NK-92 (cell line): ENCODE results near the gene ARHGAP8.
"Not testable (repeated sequence)": the region's sequence is repeated elsewhere in the genome, so short reads cannot be mapped to it uniquely, and the experiment has no call there.

ENCODE experiments used
- DNase-seq: peaks from one replicate; lab custom pipeline; 2025; ENCODE audit not compliant: unreplicated experiment; lab: John Stamatoyannopoulos, UW

The ARHGAP8 gene

GRCh38 chr22:44765571-44766285 is 13.4 kb downstream of the ARHGAP8 start:
- no peak for DNase-seq

GRCh38 chr22:44773082-44773481 is 20.7 kb downstream of the ARHGAP8 start:
- no peak for DNase-seq

GRCh38 chr22:44775862-44776261 is 23.5 kb downstream of the ARHGAP8 start:
- DNase-seq: no peak

DNA sequence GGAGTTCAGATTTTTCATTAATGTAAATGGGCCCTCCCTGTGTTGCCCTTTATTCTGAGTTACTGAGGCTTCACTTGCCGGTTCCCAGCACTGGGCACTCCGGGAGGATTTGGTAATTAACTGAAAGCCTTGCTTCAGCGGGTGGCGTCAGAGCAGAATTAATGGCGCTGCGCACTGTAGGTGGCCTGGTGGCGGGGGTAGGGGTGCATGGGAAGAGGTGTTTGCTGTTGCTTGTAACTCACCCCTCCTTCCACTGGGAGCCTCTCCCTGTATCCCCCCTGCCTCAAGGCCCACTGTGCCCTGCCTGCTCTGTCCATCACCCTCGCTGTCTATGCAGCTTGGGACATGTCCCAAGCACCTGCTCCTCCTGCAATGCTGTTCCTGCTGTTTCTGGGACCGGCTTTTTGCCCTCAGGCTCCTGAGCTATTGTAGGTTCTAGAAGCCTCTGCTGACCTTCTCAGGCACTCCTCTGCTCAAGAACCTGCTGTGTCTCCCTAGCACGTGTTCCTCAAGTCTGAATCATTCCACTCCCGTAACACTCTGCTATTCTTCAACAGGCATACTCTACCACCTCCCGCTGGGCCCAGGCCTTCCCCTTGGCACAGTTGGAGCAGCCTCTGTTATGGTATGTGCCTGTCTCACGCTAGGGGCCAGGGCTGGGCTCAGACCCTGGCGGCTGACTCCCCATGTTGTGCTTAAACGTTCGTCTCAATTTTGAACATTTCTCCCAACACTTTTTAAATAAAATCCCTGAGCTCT is 24.4 kb downstream of the ARHGAP8 start:
- no peak for DNase-seq

DNA sequence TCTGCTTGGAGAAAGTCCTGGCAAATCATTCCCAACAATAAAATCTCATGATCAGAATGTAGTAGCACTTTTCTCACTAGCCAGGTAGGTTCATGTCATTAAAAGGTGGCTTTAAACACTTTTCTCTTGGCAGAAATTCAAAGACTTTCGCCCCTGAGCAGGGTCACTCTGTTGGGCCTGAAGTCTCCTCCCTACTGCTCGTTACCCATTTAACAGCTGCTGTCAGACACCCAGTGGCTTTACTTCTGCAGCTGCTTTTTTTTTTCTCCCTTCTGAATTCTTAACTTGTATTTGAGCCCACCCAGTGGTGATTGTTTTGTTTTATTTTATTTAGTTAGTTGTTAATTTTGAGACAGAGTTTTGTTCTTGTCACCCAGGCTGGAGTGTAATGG is 25.0 kb downstream of the ARHGAP8 start:
- DNase-seq: no peak

DNA sequence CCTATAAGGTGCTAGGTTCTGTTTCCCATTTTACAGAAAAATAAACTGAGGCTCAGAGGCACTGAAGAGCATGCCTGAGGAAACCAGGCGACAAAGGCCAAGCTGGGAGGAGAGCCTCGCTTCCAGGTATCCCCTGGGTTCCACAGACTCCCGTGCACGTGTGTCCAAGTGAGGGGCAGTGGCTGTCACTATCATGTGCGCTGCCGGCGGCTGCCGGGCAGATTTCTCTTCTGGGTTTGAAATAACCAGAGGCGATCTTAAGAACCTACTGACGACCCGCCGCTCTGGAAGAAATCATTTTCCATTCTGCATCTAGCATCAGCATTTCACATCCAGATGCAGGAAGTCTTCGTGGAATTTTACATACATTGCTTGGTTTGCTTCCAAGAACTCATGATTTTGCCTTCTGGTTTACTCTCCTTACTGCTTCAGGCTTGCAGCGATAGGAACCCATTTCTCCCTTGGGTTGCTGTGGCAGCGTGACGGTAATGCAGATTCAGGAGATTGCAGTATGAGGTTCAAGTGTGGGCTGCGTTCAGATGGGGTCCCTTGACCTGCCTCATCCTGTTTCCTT is 28.6 kb downstream of the ARHGAP8 start:
- DNase-seq: no peak

DNA sequence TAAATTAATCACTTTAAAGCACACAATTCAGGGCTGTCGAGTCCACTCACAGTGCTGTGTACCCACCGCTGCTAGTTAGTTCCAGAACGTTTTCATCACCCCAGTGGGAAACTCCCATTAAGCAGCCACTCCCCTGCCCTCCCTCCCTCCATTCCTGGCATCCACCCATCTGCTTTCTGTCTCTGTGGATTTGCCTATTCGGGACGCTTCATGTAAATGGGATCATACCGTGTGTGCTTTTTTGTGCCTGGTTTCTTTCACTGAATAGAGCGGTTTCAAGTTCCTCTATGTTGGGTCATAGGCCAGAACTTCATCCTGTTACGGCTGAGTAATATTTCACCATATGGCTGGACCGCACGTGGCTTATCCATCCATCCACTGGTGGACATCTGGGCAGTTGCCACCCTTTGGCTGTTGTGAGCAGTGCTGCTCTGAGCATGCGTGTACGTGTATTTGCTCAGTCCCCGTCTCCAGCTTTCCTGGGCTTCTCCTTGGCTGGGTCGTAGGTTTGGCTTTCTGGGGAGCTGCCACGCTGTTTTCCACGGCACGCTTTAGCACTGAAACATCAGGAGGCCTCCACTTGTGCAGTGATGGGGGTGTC is 30.1 kb downstream of the ARHGAP8 start:
- no peak for DNase-seq

- DNase-seq: no peak
These were observed 30.7 kb downstream of the ARHGAP8 start for GRCh38 chr22:44783091-44783490.

DNA sequence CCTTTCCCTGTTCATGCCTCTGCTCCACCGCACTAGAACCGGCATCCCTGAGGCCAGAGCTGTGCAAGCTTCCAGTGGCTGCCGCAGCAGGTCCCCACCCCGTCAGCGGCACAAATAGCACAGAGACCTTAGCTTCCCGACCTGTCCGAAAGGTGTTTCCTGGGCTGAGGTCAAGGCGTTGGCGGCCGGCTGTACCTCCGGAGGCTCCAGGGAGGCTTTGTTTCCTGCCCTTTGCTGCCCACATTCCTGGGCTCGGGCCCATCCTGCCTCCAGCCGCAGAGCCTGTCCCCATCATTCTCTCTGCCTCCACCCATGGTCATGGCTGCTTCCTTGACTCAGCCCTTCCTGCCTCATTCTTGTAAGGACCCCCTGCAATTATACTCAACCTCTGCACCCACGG is 31.2 kb downstream of the ARHGAP8 start:
- no peak for DNase-seq

- no peak for DNase-seq
These were observed 33.8 kb downstream of the ARHGAP8 start for GRCh38 chr22:44786136-44786535.

GRCh38 chr22:44786610-44787009 is 34.2 kb downstream of the ARHGAP8 start:
- DNase-seq: no peak

- DNase-seq: no peak
These were observed 35.5 kb downstream of the ARHGAP8 start for GRCh38 chr22:44787832-44788231.

GRCh38 chr22:44793106-44793505 is 40.7 kb downstream of the ARHGAP8 start:
- no peak for DNase-seq

DNA sequence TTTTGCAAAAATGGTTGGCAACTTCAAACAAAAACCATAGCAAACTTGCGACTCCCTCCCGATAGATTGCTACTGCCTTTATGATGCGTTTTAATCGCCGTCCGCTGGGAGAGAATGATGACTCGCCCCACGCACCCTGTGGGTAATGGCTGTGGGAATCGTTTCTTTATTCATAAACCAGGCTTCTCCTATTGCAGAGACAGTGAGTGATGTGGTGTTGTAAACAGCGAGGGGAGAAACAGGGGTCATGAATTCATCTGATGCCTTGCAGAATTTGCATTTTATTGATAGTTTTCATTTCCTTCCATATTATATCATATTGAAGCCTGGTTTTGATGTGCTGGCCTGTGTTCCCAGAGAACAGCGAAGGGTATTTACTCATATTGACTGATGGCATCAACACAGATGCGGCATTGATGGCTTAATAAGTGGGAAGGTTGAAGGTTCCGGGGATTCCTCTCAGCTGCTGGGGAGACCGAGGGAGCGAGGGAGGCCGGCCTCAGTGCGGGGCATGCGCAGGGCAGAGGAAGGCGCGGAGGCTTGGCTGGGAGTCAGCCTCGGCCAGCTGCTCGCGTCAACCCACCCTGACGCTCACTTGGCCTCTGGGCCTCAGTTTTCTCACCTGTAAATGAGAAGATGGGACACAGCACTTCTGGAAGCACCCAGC is 41.3 kb downstream of the ARHGAP8 start:
- DNase-seq: no peak

- no peak for DNase-seq
These were observed 43.6 kb downstream of the ARHGAP8 start for GRCh38 chr22:44795701-44796630.

- no peak for DNase-seq
These were observed 44.9 kb downstream of the ARHGAP8 start for GRCh38 chr22:44797181-44797725.

DNA sequence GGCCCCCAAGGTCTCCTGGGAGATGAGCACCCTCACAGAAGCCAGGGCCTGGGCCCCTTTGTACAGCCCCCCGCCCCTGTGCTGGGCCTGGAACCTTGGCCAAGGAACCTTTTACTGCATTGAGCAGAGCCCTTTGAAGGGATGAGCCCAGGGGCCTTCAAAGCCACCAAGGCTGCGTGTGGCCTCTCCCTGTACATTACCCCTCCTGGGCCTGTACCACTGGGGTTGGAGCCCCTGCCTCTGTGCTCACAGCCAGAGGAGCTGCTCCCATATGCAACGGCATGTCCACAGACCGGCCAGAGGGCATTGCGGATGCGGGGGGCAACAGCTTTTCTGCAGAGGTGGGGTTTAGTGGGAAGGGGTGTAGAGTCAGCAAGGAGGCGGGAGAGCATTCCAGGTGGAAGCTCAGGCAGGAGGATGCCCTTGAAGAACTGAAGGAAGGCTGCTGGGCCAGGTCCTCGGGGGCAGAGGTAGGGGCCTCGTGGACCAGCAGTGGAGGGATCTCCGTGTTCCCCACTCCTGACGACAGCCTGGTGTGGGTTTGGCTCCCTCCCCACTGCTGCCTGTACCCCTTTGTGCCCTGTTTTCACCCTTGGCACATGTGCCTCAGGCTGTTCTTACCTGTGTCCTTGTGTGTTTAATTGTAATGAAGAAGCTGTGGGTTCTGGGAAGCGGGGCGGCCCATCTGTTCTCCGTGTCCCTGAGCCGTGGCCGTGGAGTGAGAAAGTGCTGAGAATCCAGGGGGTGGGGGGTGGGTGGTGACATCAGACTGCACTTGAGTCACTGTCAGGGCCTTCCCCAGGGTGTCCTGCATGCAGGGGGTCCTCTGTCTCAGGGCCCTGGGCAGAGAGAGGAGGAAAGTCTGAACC is 46.9 kb downstream of the ARHGAP8 start:
- no peak for DNase-seq

- DNase-seq: not testable (repeated sequence)
These were observed 47.7 kb downstream of the ARHGAP8 start for GRCh38 chr22:44799946-44800634.
